ENCODE measurements around the gene STAMBPL1.
"Not testable (repeated sequence)": the region's sequence is repeated elsewhere in the genome, so short reads cannot be mapped to it uniquely, and the experiment has no call there.

The STAMBPL1 gene

DNA sequence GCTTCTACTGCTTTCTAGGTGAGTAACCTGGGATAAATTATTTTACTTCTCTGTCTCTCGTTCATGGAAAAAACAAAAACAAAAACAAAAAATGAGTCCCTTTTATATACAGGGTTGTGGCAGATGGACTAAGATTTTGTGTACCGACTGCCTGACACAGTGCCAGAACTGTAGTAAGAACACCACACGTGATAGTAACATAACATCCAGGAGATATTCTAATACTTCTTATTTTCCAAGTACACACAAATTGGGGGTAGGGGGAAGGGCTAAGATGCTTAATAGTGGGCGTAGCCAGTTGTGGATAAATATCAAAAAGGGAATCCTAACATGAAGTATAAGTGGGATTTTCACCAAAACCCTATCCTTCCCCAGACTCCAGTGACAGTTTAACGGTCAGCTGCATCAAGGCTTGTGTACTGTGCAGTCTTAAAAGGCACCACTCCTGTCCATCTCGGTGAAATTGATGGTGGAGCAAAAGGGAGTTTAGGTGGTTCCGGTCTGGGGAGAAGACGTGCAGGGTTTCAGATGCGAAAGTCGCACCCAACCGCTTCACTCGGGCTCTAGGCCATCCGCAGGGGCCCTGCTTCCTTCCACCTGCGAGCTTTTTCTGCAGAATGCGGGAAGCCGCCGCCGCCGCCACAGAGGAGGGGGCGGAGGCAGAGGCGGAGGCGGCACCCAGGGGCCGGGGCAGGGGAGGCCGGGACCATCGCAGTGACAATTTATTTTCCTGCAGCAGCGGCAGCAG lies at the start of gene STAMBPL1:
Gene STAMBPL1 (plus strand): TSS at position 712 of the 748 bp plus-strand sequence. CDS start 21,464 bp downstream, outside the sequence.
- peak within 1 kb of the TSS; percentile 79 to 85 for H3K4me3 ChIP-seq (ENCODE audit: low read length in 2 of 2)
- peaks cover 5% of the 10 kb centered on the region for H3K4me1 ChIP-seq (ENCODE audit: control insufficient read depth, insufficient read depth, low read length)
- no peaks in the 10 kb centered on the region for H3K27me3 ChIP-seq (ENCODE audit: control insufficient read depth in 1 of 2, insufficient read depth in 2 of 2, low read length in 2 of 2)
- no peaks in the 10 kb centered on the region for H3K36me3 ChIP-seq (ENCODE audit: control insufficient read depth in 2 of 2, insufficient read depth in 2 of 2, low read length in 2 of 2)
- no peaks in the 10 kb centered on the region for H3K9me3 ChIP-seq (ENCODE audit: control insufficient read depth in 2 of 2, low read length in 2 of 2)
- H3K9ac ChIP-seq (ENCODE audit: low read length in 2 of 2) = peak within 1 kb of the TSS; percentile 66 to 75
- H3K27ac ChIP-seq (ENCODE audit: low read length) = peak within 1 kb of the TSS; percentile 61

GRCh38 chr10:88830643-88831268 lies 49.3 kb upstream of the STAMBPL1 start:
- Histone ChIP-seq H3K9ac (ENCODE audit: low read length in 2 of 2) (no peak overlapping the region), H3K9me3 (ENCODE audit: control insufficient read depth in 2 of 2, low read length in 2 of 2) (no peaks in the 10 kb centered on the region), H3K27me3 (ENCODE audit: control insufficient read depth in 1 of 2, insufficient read depth in 2 of 2, low read length in 2 of 2) (no peaks in the 10 kb centered on the region), H3K36me3 (ENCODE audit: control insufficient read depth in 2 of 2, insufficient read depth in 2 of 2, low read length in 2 of 2) (no peaks in the 10 kb centered on the region), H3K27ac (ENCODE audit: low read length) (no peak overlapping the region), H3K4me1 (ENCODE audit: control insufficient read depth, insufficient read depth, low read length) (no peaks in the 10 kb centered on the region), H3K4me3 (ENCODE audit: low read length in 2 of 2) (no peak overlapping the region)

DNA sequence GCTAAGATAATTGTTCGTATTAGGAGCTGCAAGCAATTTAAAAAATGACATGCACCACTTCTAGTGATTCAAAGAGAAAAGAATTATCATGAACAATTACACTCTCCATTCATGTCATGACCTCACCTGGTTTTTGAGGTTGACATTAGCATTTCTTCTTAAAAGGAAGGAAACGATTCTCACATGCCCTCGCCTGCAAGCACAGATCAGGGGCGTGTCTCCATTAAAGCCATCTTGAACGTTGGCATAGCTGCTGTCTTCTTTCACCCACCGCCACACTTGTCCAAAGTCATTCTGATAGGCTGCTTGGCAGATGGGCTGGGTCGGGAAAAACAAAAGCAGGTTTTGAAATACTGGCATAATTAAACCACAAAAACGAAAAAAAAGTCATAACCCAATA lies 48.3 kb upstream of the STAMBPL1 start:
- no peaks in the 10 kb centered on the region for H3K9me3 ChIP-seq (ENCODE audit: control insufficient read depth in 2 of 2, low read length in 2 of 2)
- no peak overlapping the region for H3K27ac ChIP-seq (ENCODE audit: low read length)
- no peaks in the 10 kb centered on the region for H3K4me1 ChIP-seq (ENCODE audit: control insufficient read depth, insufficient read depth, low read length)
- no peaks in the 10 kb centered on the region for H3K36me3 ChIP-seq (ENCODE audit: control insufficient read depth in 2 of 2, insufficient read depth in 2 of 2, low read length in 2 of 2)
- no peak overlapping the region for H3K4me3 ChIP-seq (ENCODE audit: low read length in 2 of 2)
- H3K9ac ChIP-seq (ENCODE audit: low read length in 2 of 2) = no peak overlapping the region
- no peaks in the 10 kb centered on the region for H3K27me3 ChIP-seq (ENCODE audit: control insufficient read depth in 1 of 2, insufficient read depth in 2 of 2, low read length in 2 of 2)

DNA sequence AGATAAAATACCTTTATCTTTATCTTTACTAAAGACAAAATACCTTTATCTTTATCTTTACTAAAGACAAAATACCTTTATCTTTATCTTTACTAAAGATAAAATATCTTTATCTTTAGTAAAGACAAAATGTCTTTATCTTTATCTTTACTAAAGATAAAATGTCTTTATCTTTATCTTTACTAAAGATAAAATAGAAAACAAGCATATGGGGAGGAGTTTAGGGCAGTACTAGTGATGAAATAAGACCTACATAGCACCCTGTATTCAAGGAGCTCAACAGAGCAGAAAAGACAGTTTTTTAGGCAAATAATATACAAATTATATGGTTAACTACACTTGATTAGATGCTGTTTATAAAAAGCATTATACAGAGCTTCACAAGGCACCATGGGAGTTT lies 47.7 kb upstream of the STAMBPL1 start:
- Histone ChIP-seq H3K4me1 (ENCODE audit: control insufficient read depth, insufficient read depth, low read length) (no peaks in the 10 kb centered on the region), H3K36me3 (ENCODE audit: control insufficient read depth in 2 of 2, insufficient read depth in 2 of 2, low read length in 2 of 2) (no peaks in the 10 kb centered on the region), H3K9ac (ENCODE audit: low read length in 2 of 2) (no peak overlapping the region), H3K9me3 (ENCODE audit: control insufficient read depth in 2 of 2, low read length in 2 of 2) (no peaks in the 10 kb centered on the region), H3K27ac (ENCODE audit: low read length) (no peak overlapping the region), H3K27me3 (ENCODE audit: control insufficient read depth in 1 of 2, insufficient read depth in 2 of 2, low read length in 2 of 2) (no peaks in the 10 kb centered on the region), H3K4me3 (ENCODE audit: low read length in 2 of 2) (no peak overlapping the region)

- no peak overlapping the region for H3K27ac ChIP-seq (ENCODE audit: low read length)
- no peaks in the 10 kb centered on the region for H3K36me3 ChIP-seq (ENCODE audit: control insufficient read depth in 2 of 2, insufficient read depth in 2 of 2, low read length in 2 of 2)
- no peaks in the 10 kb centered on the region for H3K27me3 ChIP-seq (ENCODE audit: control insufficient read depth in 1 of 2, insufficient read depth in 2 of 2, low read length in 2 of 2)
- H3K4me1 ChIP-seq (ENCODE audit: control insufficient read depth, insufficient read depth, low read length) = no peaks in the 10 kb centered on the region
- no peak overlapping the region for H3K4me3 ChIP-seq (ENCODE audit: low read length in 2 of 2)
- no peaks in the 10 kb centered on the region for H3K9me3 ChIP-seq (ENCODE audit: control insufficient read depth in 2 of 2, low read length in 2 of 2)
- H3K9ac ChIP-seq (ENCODE audit: low read length in 2 of 2) = no peak overlapping the region
These were observed 46.9 kb upstream of the STAMBPL1 start for GRCh38 chr10:88833156-88833555.

GRCh38 chr10:88833723-88834122 lies 46.3 kb upstream of the STAMBPL1 start:
- no peaks in the 10 kb centered on the region for H3K36me3 ChIP-seq (ENCODE audit: control insufficient read depth in 2 of 2, insufficient read depth in 2 of 2, low read length in 2 of 2)
- no peak overlapping the region for H3K9ac ChIP-seq (ENCODE audit: low read length in 2 of 2)
- H3K27me3 ChIP-seq (ENCODE audit: control insufficient read depth in 1 of 2, insufficient read depth in 2 of 2, low read length in 2 of 2) = no peaks in the 10 kb centered on the region
- H3K27ac ChIP-seq (ENCODE audit: low read length) = no peak overlapping the region
- no peaks in the 10 kb centered on the region for H3K9me3 ChIP-seq (ENCODE audit: control insufficient read depth in 2 of 2, low read length in 2 of 2)
- no peak overlapping the region for H3K4me3 ChIP-seq (ENCODE audit: low read length in 2 of 2)
- H3K4me1 ChIP-seq (ENCODE audit: control insufficient read depth, insufficient read depth, low read length) = no peaks in the 10 kb centered on the region

- H3K4me1 ChIP-seq (ENCODE audit: control insufficient read depth, insufficient read depth, low read length) = no peaks in the 10 kb centered on the region
- H3K9me3 ChIP-seq (ENCODE audit: control insufficient read depth in 2 of 2, low read length in 2 of 2) = no peaks in the 10 kb centered on the region
- no peaks in the 10 kb centered on the region for H3K36me3 ChIP-seq (ENCODE audit: control insufficient read depth in 2 of 2, insufficient read depth in 2 of 2, low read length in 2 of 2)
- no peak overlapping the region for H3K27ac ChIP-seq (ENCODE audit: low read length)
- H3K9ac ChIP-seq (ENCODE audit: low read length in 2 of 2) = no peak overlapping the region
- H3K4me3 ChIP-seq (ENCODE audit: low read length in 2 of 2) = no peak overlapping the region
- no peaks in the 10 kb centered on the region for H3K27me3 ChIP-seq (ENCODE audit: control insufficient read depth in 1 of 2, insufficient read depth in 2 of 2, low read length in 2 of 2)
These were observed 44.7 kb upstream of the STAMBPL1 start for GRCh38 chr10:88835096-88835909.

- H3K4me1 ChIP-seq (ENCODE audit: control insufficient read depth, insufficient read depth, low read length) = no peaks in the 10 kb centered on the region
- no peak overlapping the region for H3K9ac ChIP-seq (ENCODE audit: low read length in 2 of 2)
- H3K9me3 ChIP-seq (ENCODE audit: control insufficient read depth in 2 of 2, low read length in 2 of 2) = no peaks in the 10 kb centered on the region
- no peaks in the 10 kb centered on the region for H3K36me3 ChIP-seq (ENCODE audit: control insufficient read depth in 2 of 2, insufficient read depth in 2 of 2, low read length in 2 of 2)
- no peaks in the 10 kb centered on the region for H3K27me3 ChIP-seq (ENCODE audit: control insufficient read depth in 1 of 2, insufficient read depth in 2 of 2, low read length in 2 of 2)
- H3K27ac ChIP-seq (ENCODE audit: low read length) = no peak overlapping the region
- H3K4me3 ChIP-seq (ENCODE audit: low read length in 2 of 2) = no peak overlapping the region
These were observed 44.2 kb upstream of the STAMBPL1 start for GRCh38 chr10:88835910-88836221.

DNA sequence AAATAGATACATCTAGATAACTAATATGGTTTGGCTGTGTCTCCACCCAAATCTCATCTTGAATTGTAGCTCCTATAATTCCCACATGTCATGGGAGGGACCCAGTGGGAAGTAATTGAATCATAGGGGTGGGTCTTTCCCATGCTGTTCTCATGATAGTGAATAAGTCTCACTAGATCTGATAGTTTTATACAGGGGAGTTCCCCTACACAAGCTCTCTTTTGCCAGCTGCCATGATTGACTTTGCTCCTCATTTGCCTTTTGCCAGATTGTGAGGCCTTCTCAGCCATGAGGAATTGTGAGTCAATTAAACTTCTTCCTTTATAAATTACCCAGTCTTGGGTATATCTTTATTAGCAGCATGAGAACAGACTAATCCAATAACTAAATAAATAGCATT lies 42.4 kb upstream of the STAMBPL1 start:
- H3K9me3 ChIP-seq (ENCODE audit: control insufficient read depth in 2 of 2, low read length in 2 of 2); H3K36me3 ChIP-seq (ENCODE audit: control insufficient read depth in 2 of 2, insufficient read depth in 2 of 2, low read length in 2 of 2); H3K27ac ChIP-seq (ENCODE audit: low read length); H3K27me3 ChIP-seq (ENCODE audit: control insufficient read depth in 1 of 2, insufficient read depth in 2 of 2, low read length in 2 of 2); H3K4me3 ChIP-seq (ENCODE audit: low read length in 2 of 2); H3K4me1 ChIP-seq (ENCODE audit: control insufficient read depth, insufficient read depth, low read length); H3K9ac ChIP-seq (ENCODE audit: low read length in 2 of 2): not testable (repeated sequence)

GRCh38 chr10:88838766-88839350 lies 41.2 kb upstream of the STAMBPL1 start:
- Histone ChIP-seq H3K4me1 (ENCODE audit: control insufficient read depth, insufficient read depth, low read length) (no peaks in the 10 kb centered on the region), H3K27me3 (ENCODE audit: control insufficient read depth in 1 of 2, insufficient read depth in 2 of 2, low read length in 2 of 2) (no peaks in the 10 kb centered on the region), H3K27ac (ENCODE audit: low read length) (no peak overlapping the region), H3K9ac (ENCODE audit: low read length in 2 of 2) (no peak overlapping the region), H3K36me3 (ENCODE audit: control insufficient read depth in 2 of 2, insufficient read depth in 2 of 2, low read length in 2 of 2) (no peaks in the 10 kb centered on the region), H3K4me3 (ENCODE audit: low read length in 2 of 2) (no peak overlapping the region), H3K9me3 (ENCODE audit: control insufficient read depth in 2 of 2, low read length in 2 of 2) (no peaks in the 10 kb centered on the region)
